GM19025 (cell line): ENCODE data around the gene COPZ1.
"Not testable (repeated sequence)": the region's sequence is repeated elsewhere in the genome, so short reads cannot be mapped to it uniquely, and the experiment has no call there.

ENCODE experiments used
- ATAC-seq: cut with Tn5 transposase; IDR thresholded peaks from one replicate; pipeline ENCODE4 v1.9.1; 2021; ENCODE audit warnings: mild to moderate bottlenecking, low read depth, moderate library complexity; ENCODE audit not compliant: unreplicated experiment

COPZ1 gene

GRCh38 chr12:54294152-54294952 is 30.6 kb upstream of the COPZ1 start:
- ATAC-seq, result no peak

- ATAC-seq, result no peak
These were observed 29.9 kb upstream of the COPZ1 start for GRCh38 chr12:54294953-54295566.

GRCh38 chr12:54296393-54297099 is 28.4 kb upstream of the COPZ1 start:
- no peak for ATAC-seq

- ATAC-seq, result no peak
These were observed 26.0 kb upstream of the COPZ1 start for GRCh38 chr12:54298904-54299303.

- no peak for ATAC-seq
These were observed 25.3 kb upstream of the COPZ1 start for GRCh38 chr12:54299515-54300224.

GRCh38 chr12:54300225-54300731 is 24.7 kb upstream of the COPZ1 start:
- ATAC-seq, result no peak

- no peak for ATAC-seq
These were observed 24.1 kb upstream of the COPZ1 start, which contains the start of gene NFE2 for GRCh38 chr12:54300732-54301427. TSS of gene NFE2 (minus strand) at chr12:54301015. CDS start at chr12:54295248, 5,767 bp downstream.

- ATAC-seq, result no peak
These were observed 23.4 kb upstream of the COPZ1 start for GRCh38 chr12:54301428-54302048.

- no peak for ATAC-seq
These were observed 21.3 kb upstream of the COPZ1 start for GRCh38 chr12:54303640-54304039.

GRCh38 chr12:54304187-54304810 is 20.6 kb upstream of the COPZ1 start:
- ATAC-seq, result no peak

- no peak for ATAC-seq
These were observed 17.8 kb upstream of the COPZ1 start for GRCh38 chr12:54306925-54307741.

- no peak for ATAC-seq
These were observed 13.9 kb upstream of the COPZ1 start for GRCh38 chr12:54311051-54311450.

GRCh38 chr12:54312309-54312708 is 12.6 kb upstream of the COPZ1 start:
- not testable (repeated sequence) for ATAC-seq

GRCh38 chr12:54321363-54321762 is 3.6 kb upstream of the COPZ1 start:
- no peak for ATAC-seq

GRCh38 chr12:54325442-54326109 is 645 bp downstream of the COPZ1 start:
- ATAC-seq, result not testable (repeated sequence)

- ATAC-seq, result no peak
These were observed 3.8 kb downstream of the COPZ1 start for GRCh38 chr12:54328595-54329337.

- no peak for ATAC-seq
These were observed 4.8 kb downstream of the COPZ1 start for GRCh38 chr12:54329759-54330158.
